Panc1 (cell line): Measurements from ENCODE around the gene LHX2.

ENCODE experiments used
- POLR2AphosphoS5 ChIP-seq: IDR thresholded peaks from 2 replicates; pipeline ENCODE4 v1.6.1; 2012; ENCODE audit warnings: mild to moderate bottlenecking, low read depth, low read length, moderate library complexity
- TF ChIP-seq, protein P1 (sequence below): fragments of 450-650 bp; IDR thresholded peaks from 2 replicates; pipeline ENCODE4 v1.5.1; 2017; ENCODE audit warnings: mild to moderate bottlenecking
- TF ChIP-seq, protein P2 (sequence below), 2 experiments: IDR thresholded peaks; 2 replicates each; pipeline ENCODE4 v1.6.1; 2011 to 2012; ENCODE audit warnings: low read depth in 2 of 2, control low read depth in 1 of 2, low read length in 1 of 2, mild to moderate bottlenecking in 1 of 2, moderate library complexity in 1 of 2; ENCODE audit not compliant: insufficient read depth in 1 of 2

DNA sequence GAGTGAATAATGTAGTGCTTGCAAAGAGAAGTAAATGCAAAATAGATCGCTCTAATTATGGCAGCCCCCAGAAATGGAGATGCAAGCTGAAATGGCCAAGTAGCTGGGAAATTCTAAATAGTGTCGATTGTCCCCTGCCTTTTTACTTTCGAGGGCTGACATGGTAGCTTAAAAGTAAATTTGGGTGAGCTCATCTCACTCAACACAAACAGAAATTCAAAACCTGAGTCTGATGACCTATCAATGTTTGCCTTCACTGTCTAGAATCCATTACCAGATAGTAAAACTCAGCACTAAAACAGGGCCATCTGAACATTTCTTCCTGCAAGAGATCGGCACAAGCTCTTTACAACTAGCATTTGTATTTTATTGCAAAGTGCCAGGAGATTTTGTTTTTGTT is 7.0 kb upstream of the LHX2 start:
- TF ChIP-seq, protein P1, sequence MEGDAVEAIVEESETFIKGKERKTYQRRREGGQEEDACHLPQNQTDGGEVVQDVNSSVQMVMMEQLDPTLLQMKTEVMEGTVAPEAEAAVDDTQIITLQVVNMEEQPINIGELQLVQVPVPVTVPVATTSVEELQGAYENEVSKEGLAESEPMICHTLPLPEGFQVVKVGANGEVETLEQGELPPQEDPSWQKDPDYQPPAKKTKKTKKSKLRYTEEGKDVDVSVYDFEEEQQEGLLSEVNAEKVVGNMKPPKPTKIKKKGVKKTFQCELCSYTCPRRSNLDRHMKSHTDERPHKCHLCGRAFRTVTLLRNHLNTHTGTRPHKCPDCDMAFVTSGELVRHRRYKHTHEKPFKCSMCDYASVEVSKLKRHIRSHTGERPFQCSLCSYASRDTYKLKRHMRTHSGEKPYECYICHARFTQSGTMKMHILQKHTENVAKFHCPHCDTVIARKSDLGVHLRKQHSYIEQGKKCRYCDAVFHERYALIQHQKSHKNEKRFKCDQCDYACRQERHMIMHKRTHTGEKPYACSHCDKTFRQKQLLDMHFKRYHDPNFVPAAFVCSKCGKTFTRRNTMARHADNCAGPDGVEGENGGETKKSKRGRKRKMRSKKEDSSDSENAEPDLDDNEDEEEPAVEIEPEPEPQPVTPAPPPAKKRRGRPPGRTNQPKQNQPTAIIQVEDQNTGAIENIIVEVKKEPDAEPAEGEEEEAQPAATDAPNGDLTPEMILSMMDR: no peak
- TF ChIP-seq POLR2AphosphoS5: no peak
- TF ChIP-seq, protein P2, sequence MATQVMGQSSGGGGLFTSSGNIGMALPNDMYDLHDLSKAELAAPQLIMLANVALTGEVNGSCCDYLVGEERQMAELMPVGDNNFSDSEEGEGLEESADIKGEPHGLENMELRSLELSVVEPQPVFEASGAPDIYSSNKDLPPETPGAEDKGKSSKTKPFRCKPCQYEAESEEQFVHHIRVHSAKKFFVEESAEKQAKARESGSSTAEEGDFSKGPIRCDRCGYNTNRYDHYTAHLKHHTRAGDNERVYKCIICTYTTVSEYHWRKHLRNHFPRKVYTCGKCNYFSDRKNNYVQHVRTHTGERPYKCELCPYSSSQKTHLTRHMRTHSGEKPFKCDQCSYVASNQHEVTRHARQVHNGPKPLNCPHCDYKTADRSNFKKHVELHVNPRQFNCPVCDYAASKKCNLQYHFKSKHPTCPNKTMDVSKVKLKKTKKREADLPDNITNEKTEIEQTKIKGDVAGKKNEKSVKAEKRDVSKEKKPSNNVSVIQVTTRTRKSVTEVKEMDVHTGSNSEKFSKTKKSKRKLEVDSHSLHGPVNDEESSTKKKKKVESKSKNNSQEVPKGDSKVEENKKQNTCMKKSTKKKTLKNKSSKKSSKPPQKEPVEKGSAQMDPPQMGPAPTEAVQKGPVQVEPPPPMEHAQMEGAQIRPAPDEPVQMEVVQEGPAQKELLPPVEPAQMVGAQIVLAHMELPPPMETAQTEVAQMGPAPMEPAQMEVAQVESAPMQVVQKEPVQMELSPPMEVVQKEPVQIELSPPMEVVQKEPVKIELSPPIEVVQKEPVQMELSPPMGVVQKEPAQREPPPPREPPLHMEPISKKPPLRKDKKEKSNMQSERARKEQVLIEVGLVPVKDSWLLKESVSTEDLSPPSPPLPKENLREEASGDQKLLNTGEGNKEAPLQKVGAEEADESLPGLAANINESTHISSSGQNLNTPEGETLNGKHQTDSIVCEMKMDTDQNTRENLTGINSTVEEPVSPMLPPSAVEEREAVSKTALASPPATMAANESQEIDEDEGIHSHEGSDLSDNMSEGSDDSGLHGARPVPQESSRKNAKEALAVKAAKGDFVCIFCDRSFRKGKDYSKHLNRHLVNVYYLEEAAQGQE (IDR thresholded peaks at IDR 0.05; ENCODE audit: insufficient read depth in 1 of 2, low read depth in 2 of 2, low read length in 1 of 2): no peak
